Esophagus squamous epithelium (tissue), 5 donors: Measurements from ENCODE around the gene PECR. TPM values are rescaled to one million over a fixed set of nuclear protein-coding genes. Genes with fewer than 3 reads are reported as not detected.

Experiments
- DNase-seq: peaks from one replicate; lab custom pipeline; 2025; lab: John Stamatoyannopoulos, UW
- H3K27ac ChIP-seq, 4 donors: fragments of 200-600 bp; sonication (generic); one replicate each; pipeline ENCODE4 v1.5.1; 2016 to 2019; ENCODE audit warnings: mild to moderate bottlenecking in 1 of 4
- H3K27me3 ChIP-seq, 4 donors: fragments of 200-600 bp; sonication (generic); 1 replicate in 3 of 4; 2 replicates in 1 of 4; pipeline versions ENCODE4 v1.5.1 to v1.6.0; 2017 to 2021; ENCODE audit warnings: antibody characterized with exemption in 1 of 4
- H3K36me3 ChIP-seq, 3 donors: fragments of 200-600 bp; sonication (generic); one replicate each; pipeline ENCODE4 v1.5.1; 2016 to 2019
- H3K4me1 ChIP-seq, 3 donors: fragments of 200-600 bp; sonication (generic); one replicate each; pipeline ENCODE4 v1.5.1; 2017 to 2019
- H3K4me3 ChIP-seq, 4 donors: fragments of 200-600 bp; sonication (generic); 1 replicate in 3 of 4; 2 replicates in 1 of 4; pipeline ENCODE4 v1.5.1; 2016 to 2019; ENCODE audit warnings: mild to moderate bottlenecking in 2 of 4, moderate library complexity in 1 of 4
- H3K9me3 ChIP-seq, 3 donors: fragments of 200-600 bp; sonication (generic); one replicate each; pipeline ENCODE4 v1.5.1; 2016 to 2019
- POLR2A ChIP-seq, 4 donors: fragments of 450-650 bp; IDR thresholded peaks; one replicate each; pipeline ENCODE4 v1.6.1; 2017; ENCODE audit warnings: antibody characterized with exemption in 4 of 4, mild to moderate bottlenecking in 4 of 4, moderate library complexity in 3 of 4
- WGBS, 2 donors: methylation state at CpG; one replicate each; pipeline ENCODE4 v1.1.5; 2018; 5-methylcytosine and 5-hydroxymethylcytosine counted together
- intact Hi-C: fragments of 100-400 bp; cut with DNase I; formaldehyde crosslinking; loops from one replicate; pipeline ENCODE4 v1.15.0; 2022
- total RNA-seq, 4 donors: library from RNA; depleted of rRNA; stranded (reverse); fragments of >200 nt; gene quantifications; one replicate each; pipeline ENCODE4 v1.1.0, GENCODE V29; 2016
- TF ChIP-seq, protein P1 (sequence below), 6 experiments: fragments of 450-650 bp in 4 of 6; fragments of 200-600 bp in 2 of 6; sonication (generic) in 2 of 6; IDR thresholded peaks; one replicate each; pipeline ENCODE4 v1.5.1; 2016 to 2019; ENCODE audit warnings: antibody characterized with exemption in 6 of 6, mild to moderate bottlenecking in 4 of 6, moderate library complexity in 4 of 6
- donor health status: DM: yes; HTN: yes; CAD: no.

PECR gene
- total RNA-seq, 4 donors from 2014 or later, result 1.5 to 6.8 (median 5.1) TPM

DNA sequence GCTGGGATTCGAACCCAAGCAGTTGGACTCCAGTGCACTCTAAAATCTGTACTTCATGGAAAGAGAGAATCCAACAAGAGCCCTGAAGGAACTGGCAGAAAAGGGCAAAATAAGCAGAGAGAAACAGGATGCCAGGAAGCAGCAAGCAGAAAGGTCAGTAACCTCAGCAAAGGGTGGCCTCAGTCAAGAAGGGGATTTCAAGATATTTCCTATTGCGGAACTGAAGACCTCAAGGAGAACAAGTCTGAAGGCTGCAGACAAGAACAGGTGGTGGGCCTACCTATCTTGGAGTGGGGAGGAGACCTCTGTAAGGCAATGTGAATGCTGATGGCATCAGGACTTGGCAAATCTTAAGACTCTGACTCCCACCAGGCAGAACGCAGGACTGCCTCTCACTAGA, 48.2 kb downstream of the PECR start:
- no peak overlapping the region for H3K27ac ChIP-seq
- WGBS, 2 donors, result 93 to 95% methylated on average over 3 of the region's 3 CpGs
- no peak overlapping the region for H3K4me3 ChIP-seq
- H3K27me3 ChIP-seq, result no peaks in the 10 kb centered on the region
- no peak for DNase-seq
- peaks cover 0 to 10% (median 2%) of the 10 kb centered on the region in 3 donors for H3K4me1 ChIP-seq
- TF ChIP-seq, protein P1, sequence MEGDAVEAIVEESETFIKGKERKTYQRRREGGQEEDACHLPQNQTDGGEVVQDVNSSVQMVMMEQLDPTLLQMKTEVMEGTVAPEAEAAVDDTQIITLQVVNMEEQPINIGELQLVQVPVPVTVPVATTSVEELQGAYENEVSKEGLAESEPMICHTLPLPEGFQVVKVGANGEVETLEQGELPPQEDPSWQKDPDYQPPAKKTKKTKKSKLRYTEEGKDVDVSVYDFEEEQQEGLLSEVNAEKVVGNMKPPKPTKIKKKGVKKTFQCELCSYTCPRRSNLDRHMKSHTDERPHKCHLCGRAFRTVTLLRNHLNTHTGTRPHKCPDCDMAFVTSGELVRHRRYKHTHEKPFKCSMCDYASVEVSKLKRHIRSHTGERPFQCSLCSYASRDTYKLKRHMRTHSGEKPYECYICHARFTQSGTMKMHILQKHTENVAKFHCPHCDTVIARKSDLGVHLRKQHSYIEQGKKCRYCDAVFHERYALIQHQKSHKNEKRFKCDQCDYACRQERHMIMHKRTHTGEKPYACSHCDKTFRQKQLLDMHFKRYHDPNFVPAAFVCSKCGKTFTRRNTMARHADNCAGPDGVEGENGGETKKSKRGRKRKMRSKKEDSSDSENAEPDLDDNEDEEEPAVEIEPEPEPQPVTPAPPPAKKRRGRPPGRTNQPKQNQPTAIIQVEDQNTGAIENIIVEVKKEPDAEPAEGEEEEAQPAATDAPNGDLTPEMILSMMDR (IDR thresholded peaks at IDR 0.05), result no peak
- TF ChIP-seq POLR2A (IDR thresholded peaks at IDR 0.05), result no peak
- H3K36me3 ChIP-seq, result peaks cover 0 to 27% (median 0%) of the 10 kb centered on the region in 3 donors
- H3K9me3 ChIP-seq, result no peaks in the 10 kb centered on the region
- intact Hi-C loops, result no loop called here

DNA sequence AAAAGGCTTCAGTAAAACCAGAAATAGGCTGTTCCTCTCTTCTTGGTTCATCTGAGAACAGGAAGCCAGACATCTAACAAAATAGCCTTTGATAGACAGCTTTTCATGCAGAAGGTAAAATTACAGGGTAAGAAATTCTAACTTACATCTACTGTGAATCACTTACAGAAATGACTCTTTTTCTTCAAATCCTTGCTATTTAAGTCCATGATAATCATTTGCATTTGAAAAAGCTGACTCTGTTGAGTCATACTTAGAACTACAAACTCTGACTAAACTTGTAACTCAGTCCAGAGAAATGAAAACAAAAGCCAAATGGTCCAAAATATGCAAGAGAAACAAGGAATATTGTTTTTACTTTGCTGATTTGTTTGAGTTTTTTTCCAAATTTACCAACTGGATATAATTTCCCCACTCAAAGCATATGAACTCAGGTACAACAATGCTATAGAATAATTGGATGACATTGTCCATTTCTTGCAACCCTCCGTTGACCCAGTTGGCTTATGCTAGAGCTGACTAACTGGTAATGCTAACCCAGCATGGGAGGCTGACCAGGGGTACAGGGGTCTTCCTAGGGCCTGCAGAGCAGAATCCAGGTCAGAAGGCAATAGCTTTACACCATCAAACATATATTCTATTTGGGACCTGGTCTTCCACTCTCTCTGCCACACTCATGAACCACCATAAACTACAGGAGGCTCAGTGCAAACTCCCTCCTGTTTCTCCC, 49.5 kb downstream of the PECR start:
- TF ChIP-seq, protein P1 (IDR thresholded peaks at IDR 0.05), result no peak
- no peak for TF ChIP-seq POLR2A (IDR thresholded peaks at IDR 0.05)
- WGBS, 2 donors, result 73 to 77% methylated on average over 1 of the region's 1 CpG
- Histone ChIP-seq H3K4me1 (peaks cover 0 to 10% (median 2%) of the 10 kb centered on the region in 3 donors), H3K27ac (no peak overlapping the region), H3K4me3 (no peak overlapping the region), H3K36me3 (peaks cover 0 to 18% (median 0%) of the 10 kb centered on the region in 3 donors), H3K27me3 (no peaks in the 10 kb centered on the region), H3K9me3 (no peaks in the 10 kb centered on the region)
- intact Hi-C loops, result no loop called here
- no peak for DNase-seq

DNA sequence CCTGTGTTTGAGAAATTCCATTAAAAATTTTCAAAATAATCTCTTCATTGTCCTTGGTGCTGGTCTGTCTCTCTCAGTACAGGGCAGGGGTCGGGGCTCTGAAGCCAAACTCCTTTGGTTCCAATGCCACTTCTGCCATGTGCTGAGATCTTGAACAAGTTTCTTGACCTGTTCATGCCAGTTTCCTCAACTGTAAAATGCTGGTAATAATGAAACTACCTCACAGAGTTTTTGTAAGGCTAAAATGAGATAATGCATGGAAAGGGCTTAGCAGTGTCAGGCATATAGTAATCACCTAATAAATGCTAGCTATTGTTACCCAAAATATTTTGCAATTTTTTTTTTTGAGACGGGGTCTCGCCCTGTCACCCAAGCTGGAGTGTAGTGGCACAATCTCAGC, 51.4 kb downstream of the PECR start:
- no peak for DNase-seq
- WGBS, 2 donors, result 81 to 88% methylated on average over 3 of the region's 3 CpGs
- no peak for TF ChIP-seq POLR2A (IDR thresholded peaks at IDR 0.05)
- TF ChIP-seq, protein P1 (IDR thresholded peaks at IDR 0.05), result no peak
- Histone ChIP-seq H3K4me3 (no peak overlapping the region), H3K9me3 (no peaks in the 10 kb centered on the region), H3K27me3 (no peaks in the 10 kb centered on the region), H3K4me1 (peaks cover 0 to 10% (median 2%) of the 10 kb centered on the region in 3 donors), H3K27ac (no peak overlapping the region), H3K36me3 (peaks cover 0 to 9% (median 0%) of the 10 kb centered on the region in 3 donors)
- intact Hi-C loops, result no loop called here

DNA sequence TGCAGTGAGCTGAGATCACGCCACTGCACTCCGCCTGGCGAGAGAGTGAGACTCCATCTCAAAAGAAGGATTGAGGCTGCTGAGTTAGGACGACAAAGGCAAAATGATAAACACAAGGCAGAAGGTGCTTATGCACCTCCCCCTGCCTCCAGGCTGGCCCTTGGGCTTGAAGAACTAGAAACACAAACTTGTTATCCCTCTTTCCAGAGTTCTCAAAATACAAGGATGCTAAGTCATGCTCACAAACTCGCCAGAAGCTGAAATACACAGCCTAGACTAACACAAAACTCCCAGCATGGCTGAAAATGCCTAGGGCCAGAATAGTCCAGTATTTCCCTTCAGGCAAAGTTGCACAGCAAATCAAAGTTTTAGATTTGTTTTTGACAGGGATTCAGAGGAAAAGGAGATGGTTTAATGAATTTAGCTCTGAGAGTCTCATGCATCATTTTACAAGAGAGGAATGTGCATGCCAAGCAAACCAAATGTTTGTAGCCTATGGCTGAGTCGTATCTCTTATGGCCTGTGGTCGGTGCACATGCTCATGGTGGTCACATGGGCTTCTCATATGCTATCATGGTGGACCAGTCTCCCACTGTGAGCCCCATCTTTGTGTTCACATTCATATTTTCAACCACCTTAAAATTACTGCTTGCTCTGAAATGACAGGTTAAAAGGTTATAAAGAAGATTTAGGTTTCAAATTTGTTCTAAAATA, 52.0 kb downstream of the PECR start:
- Histone ChIP-seq H3K27ac (no peak overlapping the region), H3K27me3 (no peaks in the 10 kb centered on the region), H3K9me3 (no peaks in the 10 kb centered on the region), H3K4me1 (peaks cover 0 to 10% (median 2%) of the 10 kb centered on the region in 3 donors), H3K36me3 (peaks cover 0 to 9% (median 0%) of the 10 kb centered on the region in 3 donors), H3K4me3 (no peak overlapping the region)
- intact Hi-C loops, result loop anchor here (10.0 kb wide), 2 partner anchors 75 to 605 kb away; no protein-coding TSS in a partner anchor
- TF ChIP-seq POLR2A (IDR thresholded peaks at IDR 0.05), result no peak
- TF ChIP-seq, protein P1 (IDR thresholded peaks at IDR 0.05), result no peak
- WGBS, 2 donors, result 87% methylated on average over 7 of the region's 7 CpGs
- DNase-seq, result no peak
